Measurements from ENCODE around the gene LEFTY2.
A peak's percentile ranks its signal among the peaks of the same experiment; 100 is the strongest.

LEFTY2 gene

GRCh38 chr1:225908013-225908640 is 32.9 kb downstream of the LEFTY2 start:
- Histone ChIP-seq H3K27me3 (ENCODE audit: control insufficient read depth in 1 of 2, insufficient read depth in 2 of 2, low read length in 2 of 2) (no peaks in the 10 kb centered on the region), H3K27ac (ENCODE audit: low read depth, low read length) (no peak overlapping the region), H3K4me1 (ENCODE audit: control insufficient read depth in 1 of 2, insufficient read depth in 2 of 2, low read length in 2 of 2) (no peaks in the 10 kb centered on the region), H3K9ac (ENCODE audit: low read depth in 1 of 2, low read length in 2 of 2) (no peak overlapping the region), H3K9me3 (ENCODE audit: control insufficient read depth in 1 of 2, low read length in 2 of 2) (no peaks in the 10 kb centered on the region), H3K36me3 (ENCODE audit: control insufficient read depth in 1 of 2, insufficient read depth in 2 of 2, low read length in 2 of 2) (no peaks in the 10 kb centered on the region), H3K4me3 (ENCODE audit: low read depth in 1 of 2, low read length in 2 of 2) (no peak overlapping the region)

GRCh38 chr1:225907341-225907740 is 33.7 kb downstream of the LEFTY2 start:
- Histone ChIP-seq H3K27ac (ENCODE audit: low read depth, low read length) (no peak overlapping the region), H3K27me3 (ENCODE audit: control insufficient read depth in 1 of 2, insufficient read depth in 2 of 2, low read length in 2 of 2) (no peaks in the 10 kb centered on the region), H3K9ac (ENCODE audit: low read depth in 1 of 2, low read length in 2 of 2) (no peak overlapping the region), H3K9me3 (ENCODE audit: control insufficient read depth in 1 of 2, low read length in 2 of 2) (no peaks in the 10 kb centered on the region), H3K4me3 (ENCODE audit: low read depth in 1 of 2, low read length in 2 of 2) (no peak overlapping the region), H3K36me3 (ENCODE audit: control insufficient read depth in 1 of 2, insufficient read depth in 2 of 2, low read length in 2 of 2) (no peaks in the 10 kb centered on the region), H3K4me1 (ENCODE audit: control insufficient read depth in 1 of 2, insufficient read depth in 2 of 2, low read length in 2 of 2) (no peaks in the 10 kb centered on the region)

- Histone ChIP-seq H3K27ac (ENCODE audit: low read depth, low read length) (no peak overlapping the region), H3K36me3 (ENCODE audit: control insufficient read depth in 1 of 2, insufficient read depth in 2 of 2, low read length in 2 of 2) (no peaks in the 10 kb centered on the region), H3K9ac (ENCODE audit: low read depth in 1 of 2, low read length in 2 of 2) (no peak overlapping the region), H3K9me3 (ENCODE audit: control insufficient read depth in 1 of 2, low read length in 2 of 2) (no peaks in the 10 kb centered on the region), H3K4me3 (ENCODE audit: low read depth in 1 of 2, low read length in 2 of 2) (no peak overlapping the region), H3K27me3 (ENCODE audit: control insufficient read depth in 1 of 2, insufficient read depth in 2 of 2, low read length in 2 of 2) (no peaks in the 10 kb centered on the region), H3K4me1 (ENCODE audit: control insufficient read depth in 1 of 2, insufficient read depth in 2 of 2, low read length in 2 of 2) (no peaks in the 10 kb centered on the region)
Measured at GRCh38 chr1:225906467-225906866, 34.6 kb downstream of the LEFTY2 start.

GRCh38 chr1:225903623-225904022 is 37.4 kb downstream of the LEFTY2 start:
- Histone ChIP-seq H3K4me3 (ENCODE audit: low read depth in 1 of 2, low read length in 2 of 2) (no peak overlapping the region), H3K36me3 (ENCODE audit: control insufficient read depth in 1 of 2, insufficient read depth in 2 of 2, low read length in 2 of 2) (no peaks in the 10 kb centered on the region), H3K9me3 (ENCODE audit: control insufficient read depth in 1 of 2, low read length in 2 of 2) (no peaks in the 10 kb centered on the region)

GRCh38 chr1:225899044-225899925 is 41.7 kb downstream of the LEFTY2 start:
- H3K9ac ChIP-seq (ENCODE audit: low read depth in 1 of 2, low read length in 2 of 2), result no peak overlapping the region
- H3K27me3 ChIP-seq (ENCODE audit: control insufficient read depth in 1 of 2, insufficient read depth in 2 of 2, low read length in 2 of 2), result no peaks in the 10 kb centered on the region
- H3K4me3 ChIP-seq (ENCODE audit: low read depth in 1 of 2, low read length in 2 of 2), result no peak overlapping the region
- no peak overlapping the region for H3K27ac ChIP-seq (ENCODE audit: low read depth, low read length)
- peaks cover 9 to 17% of the 10 kb centered on the region in 2 donors for H3K4me1 ChIP-seq (ENCODE audit: control insufficient read depth in 1 of 2, insufficient read depth in 2 of 2, low read length in 2 of 2)
- no peaks in the 10 kb centered on the region for H3K9me3 ChIP-seq (ENCODE audit: control insufficient read depth in 1 of 2, low read length in 2 of 2)
- no peaks in the 10 kb centered on the region for H3K36me3 ChIP-seq (ENCODE audit: control insufficient read depth in 1 of 2, insufficient read depth in 2 of 2, low read length in 2 of 2)

More at GRCh38 chr1:225903623-225904022, 37.4 kb downstream of the LEFTY2 start:
- H3K27me3 ChIP-seq (ENCODE audit: control insufficient read depth in 1 of 2, insufficient read depth in 2 of 2, low read length in 2 of 2), result no peaks in the 10 kb centered on the region
- H3K9ac ChIP-seq (ENCODE audit: low read depth in 1 of 2, low read length in 2 of 2), result no peak overlapping the region
- H3K4me1 ChIP-seq (ENCODE audit: control insufficient read depth in 1 of 2, insufficient read depth in 2 of 2, low read length in 2 of 2), result no peaks in the 10 kb centered on the region
- no peak overlapping the region for H3K27ac ChIP-seq (ENCODE audit: low read depth, low read length)

GRCh38 chr1:225897595-225898514 is 43.2 kb downstream of the LEFTY2 start:
- Histone ChIP-seq H3K4me1 (ENCODE audit: control insufficient read depth in 1 of 2, insufficient read depth in 2 of 2, low read length in 2 of 2) (peaks cover 9 to 17% of the 10 kb centered on the region in 2 donors), H3K9ac (ENCODE audit: low read depth in 1 of 2, low read length in 2 of 2) (peak overlapping the region in 1 of 2 donors; percentile 16), H3K36me3 (ENCODE audit: control insufficient read depth in 1 of 2, insufficient read depth in 2 of 2, low read length in 2 of 2) (no peaks in the 10 kb centered on the region), H3K4me3 (ENCODE audit: low read depth in 1 of 2, low read length in 2 of 2) (no peak overlapping the region), H3K27me3 (ENCODE audit: control insufficient read depth in 1 of 2, insufficient read depth in 2 of 2, low read length in 2 of 2) (no peaks in the 10 kb centered on the region), H3K27ac (ENCODE audit: low read depth, low read length) (no peak overlapping the region), H3K9me3 (ENCODE audit: control insufficient read depth in 1 of 2, low read length in 2 of 2) (no peaks in the 10 kb centered on the region)

DNA sequence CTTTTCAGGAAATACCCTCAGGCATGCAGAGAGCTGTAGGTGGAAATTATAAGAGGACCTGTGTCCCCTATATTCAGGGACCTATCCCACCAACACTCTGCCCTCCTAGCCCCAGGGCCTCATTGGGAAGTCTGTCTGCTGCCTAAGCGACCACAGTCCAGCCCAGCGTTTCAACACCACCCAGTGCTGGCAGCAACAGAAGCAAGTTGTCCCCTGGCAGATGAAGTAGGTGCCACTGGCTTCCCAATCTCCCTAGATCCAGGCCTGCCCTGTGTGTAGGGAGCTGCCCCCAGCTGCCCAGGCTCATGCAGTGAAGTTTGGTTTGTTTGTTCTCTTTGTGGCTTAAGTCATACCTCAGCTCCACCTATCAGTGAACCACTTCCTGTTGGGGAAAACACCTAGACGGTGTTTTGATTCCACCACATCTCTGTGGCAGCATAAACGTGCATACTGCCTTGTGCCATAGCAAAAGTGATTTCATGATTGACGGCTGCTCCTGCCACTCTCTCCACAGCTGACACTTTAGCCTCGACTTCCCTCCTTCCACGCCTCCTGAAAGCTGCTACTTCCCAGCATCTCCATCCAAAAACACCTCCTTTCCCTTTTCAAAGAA is 44.0 kb downstream of the LEFTY2 start:
- Histone ChIP-seq H3K27ac (ENCODE audit: low read depth, low read length) (no peak overlapping the region), H3K4me1 (ENCODE audit: control insufficient read depth in 1 of 2, insufficient read depth in 2 of 2, low read length in 2 of 2) (peaks cover 9 to 17% of the 10 kb centered on the region in 2 donors), H3K9me3 (ENCODE audit: control insufficient read depth in 1 of 2, low read length in 2 of 2) (no peaks in the 10 kb centered on the region), H3K4me3 (ENCODE audit: low read depth in 1 of 2, low read length in 2 of 2) (no peak overlapping the region), H3K27me3 (ENCODE audit: control insufficient read depth in 1 of 2, insufficient read depth in 2 of 2, low read length in 2 of 2) (no peaks in the 10 kb centered on the region), H3K36me3 (ENCODE audit: control insufficient read depth in 1 of 2, insufficient read depth in 2 of 2, low read length in 2 of 2) (no peaks in the 10 kb centered on the region), H3K9ac (ENCODE audit: low read depth in 1 of 2, low read length in 2 of 2) (peak overlapping the region; percentile 11 to 16)

- Histone ChIP-seq H3K4me3 (ENCODE audit: low read depth in 1 of 2, low read length in 2 of 2) (no peak overlapping the region), H3K27ac (ENCODE audit: low read depth, low read length) (no peak overlapping the region), H3K9ac (ENCODE audit: low read depth in 1 of 2, low read length in 2 of 2) (peak overlapping the region in 1 of 2 donors; percentile 11), H3K9me3 (ENCODE audit: control insufficient read depth in 1 of 2, low read length in 2 of 2) (no peaks in the 10 kb centered on the region), H3K4me1 (ENCODE audit: control insufficient read depth in 1 of 2, insufficient read depth in 2 of 2, low read length in 2 of 2) (peaks cover 9 to 17% of the 10 kb centered on the region in 2 donors), H3K36me3 (ENCODE audit: control insufficient read depth in 1 of 2, insufficient read depth in 2 of 2, low read length in 2 of 2) (no peaks in the 10 kb centered on the region), H3K27me3 (ENCODE audit: control insufficient read depth in 1 of 2, insufficient read depth in 2 of 2, low read length in 2 of 2) (no peaks in the 10 kb centered on the region)
Measured at GRCh38 chr1:225896494-225896893, 44.5 kb downstream of the LEFTY2 start.

GRCh38 chr1:225892307-225892706 is 48.7 kb downstream of the LEFTY2 start:
- no peak overlapping the region for H3K27ac ChIP-seq (ENCODE audit: low read depth, low read length)
- no peak overlapping the region for H3K9ac ChIP-seq (ENCODE audit: low read depth in 1 of 2, low read length in 2 of 2)

More at GRCh38 chr1:225892307-225892706, 48.7 kb downstream of the LEFTY2 start:
- Histone ChIP-seq H3K27me3 (ENCODE audit: control insufficient read depth in 1 of 2, insufficient read depth in 2 of 2, low read length in 2 of 2) (no peaks in the 10 kb centered on the region), H3K4me1 (ENCODE audit: control insufficient read depth in 1 of 2, insufficient read depth in 2 of 2, low read length in 2 of 2) (peaks cover 27 to 33% of the 10 kb centered on the region in 2 donors), H3K9me3 (ENCODE audit: control insufficient read depth in 1 of 2, low read length in 2 of 2) (no peaks in the 10 kb centered on the region), H3K36me3 (ENCODE audit: control insufficient read depth in 1 of 2, insufficient read depth in 2 of 2, low read length in 2 of 2) (no peaks in the 10 kb centered on the region), H3K4me3 (ENCODE audit: low read depth in 1 of 2, low read length in 2 of 2) (no peak overlapping the region)

Data from duodenal mucosa (tissue), 2 donors.